CD4-positive, alpha-beta T cell treated with Interleukin-6 at 100 ng/mL for 8 hours (primary cell): ENCODE measurements around the gene INHA.

Source experiments
- DNase-seq: peaks from one replicate; pipeline ENCODE4 v3.0.0-alpha.2; 2020; ENCODE audit warnings: mixed read lengths, low spot score

Gene INHA

GRCh38 chr2:219612577-219613286 is 40.6 kb downstream of the INHA start:
- DNase-seq = peak; percentile 14

GRCh38 chr2:219613461-219614070 is 41.5 kb downstream of the INHA start:
- DNase-seq = no peak

- no peak for DNase-seq
Observed at GRCh38 chr2:219614076-219614860, 42.2 kb downstream of the INHA start.

- DNase-seq = no peak
Observed at GRCh38 chr2:219615036-219615435, 42.9 kb downstream of the INHA start.

- DNase-seq = no peak
Observed at GRCh38 chr2:219615894-219616293, 43.8 kb downstream of the INHA start.

- no peak for DNase-seq
Observed at GRCh38 chr2:219616550-219616949, 44.4 kb downstream of the INHA start.

GRCh38 chr2:219618733-219619122 is 46.6 kb downstream of the INHA start:
- DNase-seq = no peak

- no peak for DNase-seq
Observed at GRCh38 chr2:219619235-219619634, 47.1 kb downstream of the INHA start.

- DNase-seq = no peak
Observed at GRCh38 chr2:219620546-219620945, 48.4 kb downstream of the INHA start.

- DNase-seq = no peak
Observed at GRCh38 chr2:219621935-219622334, 49.8 kb downstream of the INHA start.

GRCh38 chr2:219622472-219622871 is 50.4 kb downstream of the INHA start:
- DNase-seq = no peak

- DNase-seq = no peak
Observed at GRCh38 chr2:219624565-219624964, 52.5 kb downstream of the INHA start.

GRCh38 chr2:219625179-219625578 is 53.1 kb downstream of the INHA start:
- DNase-seq = no peak
